Osteocyte (in vitro differentiated cells): ENCODE data around the gene FOXQ1. TPM values are rescaled to one million over a fixed set of nuclear protein-coding genes. Genes with fewer than 3 reads are reported as not detected.

Source experiments
- DNase-seq: peaks from one replicate; pipeline ENCODE4 v3.0.0; 2021; ENCODE audit warnings: mixed read lengths; ENCODE audit not compliant: unreplicated experiment; ENCODE audit errors: extremely low spot score
- H3K27ac Mint-ChIP-seq: one replicate; pipeline ENCODE4 v1.8.0; 2021; ENCODE audit warnings: mild to moderate bottlenecking, mixed read lengths; ENCODE audit not compliant: unreplicated experiment
- H3K27me3 Mint-ChIP-seq: one replicate; pipeline ENCODE4 v1.8.0; 2021; ENCODE audit warnings: mixed read lengths; ENCODE audit not compliant: unreplicated experiment
- H3K36me3 Mint-ChIP-seq: one replicate; pipeline ENCODE4 v1.8.0; 2021; ENCODE audit warnings: mixed read lengths; ENCODE audit not compliant: unreplicated experiment
- H3K4me1 Mint-ChIP-seq: one replicate; pipeline ENCODE4 v1.8.0; 2021; ENCODE audit warnings: mixed read lengths; ENCODE audit not compliant: unreplicated experiment
- H3K4me3 Mint-ChIP-seq: one replicate; pipeline ENCODE4 v1.8.0; 2021; ENCODE audit warnings: mild to moderate bottlenecking, moderate library complexity, mixed read lengths; ENCODE audit not compliant: unreplicated experiment
- H3K9me3 Mint-ChIP-seq: one replicate; pipeline ENCODE4 v1.8.0; 2021; ENCODE audit warnings: mixed read lengths; ENCODE audit not compliant: unreplicated experiment
- long read RNA-seq: library from polyadenylated mRNA; unstranded; transcript quantifications from one replicate; pipeline ENCODE4 v2.0.0, GENCODE V29; 2021
- total RNA-seq: library from RNA; stranded (reverse); gene quantifications from 2 replicates; pipeline ENCODE4 v1.2.1, GENCODE V29; 2021
- TF ChIP-seq, protein P1 (sequence below): fragments of 200-600 bp; sonication (generic); IDR thresholded peaks from 2 replicates; pipeline ENCODE4 v1.5.0; 2021; ENCODE audit warnings: antibody characterized with exemption, mild to moderate bottlenecking, moderate library complexity

Gene FOXQ1
- not detected in 2 replicates for total RNA-seq
- long read RNA-seq = 0 reads

DNA sequence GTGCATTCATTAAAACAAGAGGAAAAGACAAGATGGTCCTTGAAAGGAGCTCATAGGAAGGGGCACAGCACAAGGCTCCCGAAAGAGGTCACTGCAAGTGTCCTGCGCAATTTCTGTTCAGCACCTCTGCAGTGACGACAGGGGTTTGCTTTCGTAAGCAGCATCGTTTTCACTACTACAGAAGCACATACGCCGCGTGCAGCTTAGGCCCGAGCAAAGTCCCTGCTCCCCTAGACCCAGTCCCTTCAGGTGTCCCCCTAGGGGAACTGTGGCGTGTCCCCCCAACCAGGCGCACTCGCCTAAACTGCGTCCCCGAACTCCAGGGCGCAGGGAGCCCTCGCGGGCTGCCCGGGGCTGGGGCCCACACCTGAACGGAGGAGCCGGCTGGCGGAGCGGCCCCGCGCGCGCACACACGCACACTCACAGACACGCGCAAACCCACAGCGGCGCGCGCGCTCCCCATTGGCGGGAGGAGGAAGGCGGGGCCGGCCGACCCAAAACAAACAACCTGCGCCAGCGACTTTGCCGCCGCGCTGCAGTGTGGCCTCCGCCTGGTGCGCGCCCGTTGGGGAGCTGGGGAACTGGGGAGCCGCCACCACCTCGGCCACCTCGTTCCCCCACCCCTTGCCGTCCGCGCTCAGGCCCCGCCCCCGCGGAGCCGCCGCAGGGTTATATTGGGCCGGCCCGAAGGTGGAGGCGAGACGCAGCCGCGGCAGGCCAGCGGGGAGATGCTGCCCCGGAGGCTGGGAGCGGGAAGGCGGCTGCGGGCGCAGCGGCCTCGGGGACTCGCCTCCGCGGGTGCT, at the start of gene FOXQ1:
FOXQ1 (plus strand) TSS at position 699 of the 803 bp plus-strand sequence. CDS start 607 bp downstream, outside the sequence.
- H3K36me3 Mint-ChIP-seq = peaks cover 2% of the 10 kb centered on the region
- H3K27ac Mint-ChIP-seq = no peak within 1 kb of the TSS
- H3K27me3 Mint-ChIP-seq = peaks cover 75% of the 10 kb centered on the region
- peaks cover 22% of the 10 kb centered on the region for H3K4me1 Mint-ChIP-seq
- TF ChIP-seq, protein P1, sequence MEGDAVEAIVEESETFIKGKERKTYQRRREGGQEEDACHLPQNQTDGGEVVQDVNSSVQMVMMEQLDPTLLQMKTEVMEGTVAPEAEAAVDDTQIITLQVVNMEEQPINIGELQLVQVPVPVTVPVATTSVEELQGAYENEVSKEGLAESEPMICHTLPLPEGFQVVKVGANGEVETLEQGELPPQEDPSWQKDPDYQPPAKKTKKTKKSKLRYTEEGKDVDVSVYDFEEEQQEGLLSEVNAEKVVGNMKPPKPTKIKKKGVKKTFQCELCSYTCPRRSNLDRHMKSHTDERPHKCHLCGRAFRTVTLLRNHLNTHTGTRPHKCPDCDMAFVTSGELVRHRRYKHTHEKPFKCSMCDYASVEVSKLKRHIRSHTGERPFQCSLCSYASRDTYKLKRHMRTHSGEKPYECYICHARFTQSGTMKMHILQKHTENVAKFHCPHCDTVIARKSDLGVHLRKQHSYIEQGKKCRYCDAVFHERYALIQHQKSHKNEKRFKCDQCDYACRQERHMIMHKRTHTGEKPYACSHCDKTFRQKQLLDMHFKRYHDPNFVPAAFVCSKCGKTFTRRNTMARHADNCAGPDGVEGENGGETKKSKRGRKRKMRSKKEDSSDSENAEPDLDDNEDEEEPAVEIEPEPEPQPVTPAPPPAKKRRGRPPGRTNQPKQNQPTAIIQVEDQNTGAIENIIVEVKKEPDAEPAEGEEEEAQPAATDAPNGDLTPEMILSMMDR = no peak
- H3K9me3 Mint-ChIP-seq = no peaks in the 10 kb centered on the region
- peak; percentile 84 for DNase-seq
- peak within 1 kb of the TSS; percentile 76 for H3K4me3 Mint-ChIP-seq

DNA sequence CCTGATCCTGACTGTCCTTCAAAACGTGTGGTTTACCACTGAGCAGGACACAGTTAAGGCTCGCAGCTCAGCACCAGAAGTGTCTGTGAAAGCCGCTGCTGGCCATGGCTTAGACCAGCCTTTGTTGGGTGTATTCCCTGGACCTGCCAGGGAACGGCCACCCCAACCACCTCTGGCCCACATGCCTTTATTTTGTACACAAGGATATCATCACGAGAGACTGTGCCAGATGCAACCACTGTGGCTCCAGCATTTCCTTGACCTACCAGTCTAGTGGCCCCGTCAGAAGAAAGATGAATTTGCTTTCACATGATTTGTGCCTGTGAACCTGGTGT, 49.2 kb upstream of the FOXQ1 start:
- no peaks in the 10 kb centered on the region for H3K4me1 Mint-ChIP-seq
- no peak for DNase-seq
- H3K9me3 Mint-ChIP-seq = no peaks in the 10 kb centered on the region
- TF ChIP-seq, protein P1 = no peak
- H3K4me3 Mint-ChIP-seq = no peak overlapping the region
- H3K27ac Mint-ChIP-seq = no peak overlapping the region
- H3K27me3 Mint-ChIP-seq = no peaks in the 10 kb centered on the region
- H3K36me3 Mint-ChIP-seq = no peaks in the 10 kb centered on the region

DNA sequence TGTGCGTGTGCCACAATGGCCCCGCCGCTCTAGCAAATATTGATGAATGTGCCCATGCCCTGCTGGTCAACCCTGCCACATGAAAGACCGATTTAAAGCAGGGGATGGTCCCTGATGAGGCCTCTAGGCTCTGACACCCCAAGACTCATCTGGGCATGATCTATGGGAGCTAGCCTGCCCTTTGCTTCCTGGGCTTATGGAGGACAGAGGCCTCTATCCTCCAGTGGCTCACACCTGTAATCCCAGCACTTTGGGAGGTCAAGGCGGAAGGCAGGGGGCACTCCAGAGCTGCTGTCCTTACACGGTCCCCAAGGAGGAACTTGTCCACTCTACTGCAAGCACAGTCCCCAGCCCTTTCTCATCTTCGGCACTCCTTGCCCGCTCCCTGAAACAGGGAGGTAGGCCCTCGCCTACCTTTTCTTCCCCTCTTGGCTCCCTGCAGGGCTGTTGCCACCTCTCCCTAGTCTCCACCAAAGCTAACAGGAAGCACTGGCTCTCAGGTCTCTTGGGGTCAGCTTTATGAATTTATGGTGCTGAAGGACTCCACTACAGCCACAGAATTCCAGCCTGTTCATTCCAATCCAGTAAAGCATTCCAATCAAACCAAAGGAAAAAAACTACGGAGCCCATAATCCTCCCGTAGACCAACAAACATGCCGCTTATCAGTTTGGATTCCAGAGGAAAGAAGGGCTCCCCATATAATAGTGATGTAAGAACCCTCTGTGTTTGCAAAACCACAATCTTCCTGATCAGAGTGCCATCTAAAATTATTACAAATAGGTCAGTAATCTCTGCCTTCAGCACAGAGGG, 48.7 kb upstream of the FOXQ1 start:
- Mint-ChIP-seq H3K27ac (no peak overlapping the region), H3K9me3 (no peaks in the 10 kb centered on the region), H3K4me3 (no peak overlapping the region), H3K27me3 (no peaks in the 10 kb centered on the region), H3K36me3 (no peaks in the 10 kb centered on the region), H3K4me1 (no peaks in the 10 kb centered on the region)
- TF ChIP-seq, protein P1 = no peak
- no peak for DNase-seq

GRCh38 chr6:1263850-1264377, 48.0 kb upstream of the FOXQ1 start:
- Mint-ChIP-seq H3K9me3 (no peaks in the 10 kb centered on the region), H3K36me3 (no peaks in the 10 kb centered on the region), H3K27me3 (no peaks in the 10 kb centered on the region), H3K27ac (no peak overlapping the region), H3K4me3 (no peak overlapping the region), H3K4me1 (no peaks in the 10 kb centered on the region)
- TF ChIP-seq, protein P1 = no peak
- DNase-seq = no peak
